WTC11 (cell line): ENCODE results near the gene H2AZ1. TPM values are rescaled to one million over a fixed set of nuclear protein-coding genes. Genes with fewer than 3 reads are reported as not detected.

Experiments
- ATAC-seq: fragments of 200-7000 bp; cut with Tn5 transposase; 2 replicates; pipeline ENCODE4 v1.10.0; 2021; ENCODE audit warnings: mild to moderate bottlenecking, moderate library complexity
- CTCF ChIA-PET: fragments of 300-600 bp; sonication (Branson Sonifier 250); formaldehyde crosslinking; loops from one replicate; lab custom pipeline; 2021; ENCODE audit warnings: antibody characterized with exemption; lab: Charles Lee
- POLR2A ChIA-PET: fragments of 350-600 bp; sonication (Branson Sonifier 250); formaldehyde crosslinking; loops from one replicate; lab custom pipeline; 2021; ENCODE audit warnings: antibody characterized with exemption; lab: Charles Lee
- DNase-seq: peaks from one replicate; pipeline ENCODE4 v3.0.0; 2021; ENCODE audit warnings: low spot score
- H3K27ac Mint-ChIP-seq: 2 replicates; pipeline ENCODE4 v1.8.0; 2021; ENCODE audit warnings: mixed read lengths
- H3K27me3 Mint-ChIP-seq: 2 replicates; pipeline ENCODE4 v1.8.0; 2021; ENCODE audit warnings: low read depth, mild to moderate bottlenecking, moderate library complexity, mixed read lengths
- H3K36me3 Mint-ChIP-seq: 2 replicates; pipeline ENCODE4 v1.8.0; 2021; ENCODE audit warnings: mixed read lengths
- H3K4me1 Mint-ChIP-seq: 2 replicates; pipeline ENCODE4 v1.8.0; 2022; ENCODE audit warnings: mixed read lengths
- H3K4me3 Mint-ChIP-seq: 2 replicates; pipeline ENCODE4 v1.8.0; 2021; ENCODE audit warnings: mild to moderate bottlenecking, moderate library complexity, mixed read lengths
- H3K9me3 Mint-ChIP-seq: 2 replicates; pipeline ENCODE4 v1.8.0; 2021; ENCODE audit warnings: mixed read lengths
- ATF1 ChIP-seq: sonication (generic); formaldehyde crosslinking; IDR thresholded peaks from 2 replicates; pipeline ENCODE4 v1.8.1; 2023; ENCODE audit warnings: mild to moderate bottlenecking, moderate library complexity, missing genetic modification reagents
- ATF2 ChIP-seq: sonication (generic); formaldehyde crosslinking; IDR thresholded peaks from 2 replicates; pipeline ENCODE4 v1.8.1; 2022; ENCODE audit warnings: low read depth, missing genetic modification reagents, borderline replicate concordance
- ATF3 ChIP-seq: sonication (generic); formaldehyde crosslinking; conservative IDR thresholded peaks from 2 replicates; pipeline ENCODE4 v1.8.1; 2022; ENCODE audit warnings: mild to moderate bottlenecking, missing genetic modification reagents
- CBFB ChIP-seq: sonication (generic); formaldehyde crosslinking; IDR thresholded peaks from 2 replicates; pipeline ENCODE4 v1.8.1; 2022; ENCODE audit warnings: mild to moderate bottlenecking, low read depth, missing genetic modification reagents
- CREB1 ChIP-seq: sonication (generic); formaldehyde crosslinking; IDR thresholded peaks from 2 replicates; pipeline ENCODE4 v1.8.0; 2023; ENCODE audit warnings: mild to moderate bottlenecking, missing genetic modification reagents
- E2F1 ChIP-seq: sonication (generic); formaldehyde crosslinking; IDR thresholded peaks from 2 replicates; pipeline ENCODE4 v1.8.0; 2022; ENCODE audit warnings: mild to moderate bottlenecking, missing genetic modification reagents
- E2F4 ChIP-seq: sonication (generic); formaldehyde crosslinking; IDR thresholded peaks from 2 replicates; pipeline ENCODE4 v1.8.1; 2022; ENCODE audit warnings: low read depth, mild to moderate bottlenecking, moderate library complexity, missing genetic modification reagents, borderline replicate concordance
- FOXK1 ChIP-seq: sonication (generic); formaldehyde crosslinking; IDR thresholded peaks from 2 replicates; pipeline ENCODE4 v1.8.0; 2022; ENCODE audit warnings: mild to moderate bottlenecking, moderate library complexity, missing genetic modification reagents
- FOXP4 ChIP-seq: sonication (generic); formaldehyde crosslinking; IDR thresholded peaks from 2 replicates; pipeline ENCODE4 v1.8.0; 2022; ENCODE audit warnings: mild to moderate bottlenecking, missing genetic modification reagents
- IRF2 ChIP-seq: sonication (generic); formaldehyde crosslinking; IDR thresholded peaks from 2 replicates; pipeline ENCODE4 v1.8.0; 2022; ENCODE audit warnings: low read depth, missing genetic modification reagents, borderline replicate concordance
- MXD4 ChIP-seq: fragments of 250-450 bp; sonication (Bioruptor Pico); IDR thresholded peaks from 2 replicates; pipeline ENCODE4 v1.8.0; 2021; ENCODE audit warnings: mild to moderate bottlenecking, moderate library complexity, borderline replicate concordance
- NR2C2 ChIP-seq: sonication (generic); formaldehyde crosslinking; IDR thresholded peaks from 2 replicates; pipeline ENCODE4 v1.8.0; 2022; ENCODE audit warnings: mild to moderate bottlenecking, missing genetic modification reagents
- NR3C1 ChIP-seq: sonication (generic); formaldehyde crosslinking; conservative IDR thresholded peaks from 2 replicates; pipeline ENCODE4 v1.8.1; 2023; ENCODE audit warnings: low read depth, mild to moderate bottlenecking, missing genetic modification reagents
- RELA ChIP-seq: sonication (generic); formaldehyde crosslinking; IDR thresholded peaks from 2 replicates; pipeline ENCODE4 v1.8.1; 2022; ENCODE audit warnings: missing genetic modification reagents, mild to moderate bottlenecking, borderline replicate concordance
- SMAD3 ChIP-seq: sonication (generic); formaldehyde crosslinking; IDR thresholded peaks from 2 replicates; pipeline ENCODE4 v1.8.0; 2022; ENCODE audit warnings: missing genetic modification reagents, mild to moderate bottlenecking, borderline replicate concordance
- SMAD4 ChIP-seq: sonication (generic); formaldehyde crosslinking; IDR thresholded peaks from 2 replicates; pipeline ENCODE4 v1.8.0; 2022; ENCODE audit warnings: mild to moderate bottlenecking, missing genetic modification reagents
- SOX15 ChIP-seq: fragments of 250-450 bp; sonication (Bioruptor Pico); IDR thresholded peaks from 2 replicates; pipeline ENCODE4 v1.9.0; 2021; ENCODE audit warnings: mild to moderate bottlenecking
- SP1 ChIP-seq: sonication (generic); formaldehyde crosslinking; conservative IDR thresholded peaks from 2 replicates; pipeline ENCODE4 v1.8.1; 2022; ENCODE audit warnings: missing genetic modification reagents
- TEAD4 ChIP-seq: sonication (generic); formaldehyde crosslinking; IDR thresholded peaks from 2 replicates; pipeline ENCODE4 v1.8.0; 2022; ENCODE audit warnings: mild to moderate bottlenecking, missing genetic modification reagents
- TP53 ChIP-seq: sonication (generic); formaldehyde crosslinking; IDR thresholded peaks from 2 replicates; pipeline ENCODE4 v1.8.1; 2023; ENCODE audit warnings: mild to moderate bottlenecking, missing genetic modification reagents
- ZBTB43 ChIP-seq: sonication (generic); formaldehyde crosslinking; IDR thresholded peaks from 2 replicates; pipeline ENCODE4 v1.8.1; 2023; ENCODE audit warnings: mild to moderate bottlenecking, missing genetic modification reagents
- ZNF263 ChIP-seq: sonication (generic); formaldehyde crosslinking; IDR thresholded peaks from 2 replicates; pipeline ENCODE4 v1.8.1; 2022; ENCODE audit warnings: low read depth, mild to moderate bottlenecking, moderate library complexity, missing genetic modification reagents
- total RNA-seq: library from RNA; stranded (reverse); gene quantifications from 3 replicates; pipeline ENCODE4 v1.2.3, GENCODE V29; 2021

Gene H2AZ1
- total RNA-seq, 1 experiment from 2014 or later, result 684 TPM

- no peak for TF ChIP-seq E2F1 (CRISPR knock-in tag)
- TF ChIP-seq, all 79 proteins: peak for 0
These were observed 41.7 kb upstream of the H2AZ1 start (continued) for GRCh38 chr4:99991741-99992140.

GRCh38 chr4:99987681-99988080 lies 37.6 kb upstream of the H2AZ1 start:
- Mint-ChIP-seq H3K27me3 (no peaks in the 10 kb centered on the region), H3K36me3 (no peaks in the 10 kb centered on the region), H3K4me3 (no peak overlapping the region), H3K9me3 (no peaks in the 10 kb centered on the region), H3K4me1 (no peaks in the 10 kb centered on the region), H3K27ac (no peak overlapping the region)
- DNase-seq (no peak), ATAC-seq (no peak)
- ChIA-PET CTCF (no interaction called here), POLR2A (no interaction called here)
- TF ChIP-seq E2F4 (CRISPR knock-in tag) (no peak), ZNF263 (CRISPR knock-in tag) (no peak), IRF2 (CRISPR knock-in tag) (no peak), MXD4 (CRISPR knock-in tag) (no peak), ZBTB43 (no peak), FOXP4 (no peak), SMAD4 (CRISPR knock-in tag) (no peak), ATF2 (CRISPR knock-in tag) (no peak), SOX15 (no peak), ATF1 (CRISPR knock-in tag) (no peak), FOXK1 (no peak), SP1 (no peak)

- no peak for ATAC-seq
- no peak overlapping the region for H3K4me3 Mint-ChIP-seq
- TF ChIP-seq ATF3 (CRISPR knock-in tag) (no peak), TP53 (no peak), ZBTB43 (no peak), NR3C1 (no peak), IRF2 (CRISPR knock-in tag) (no peak), CBFB (CRISPR knock-in tag) (no peak), RELA (no peak), CREB1 (CRISPR knock-in tag) (no peak), NR2C2 (CRISPR knock-in tag) (no peak), FOXK1 (no peak), TEAD4 (CRISPR knock-in tag) (no peak), SMAD3 (no peak)
- no peaks in the 10 kb centered on the region for H3K27me3 Mint-ChIP-seq
- no peaks in the 10 kb centered on the region for H3K9me3 Mint-ChIP-seq
- ChIA-PET POLR2A (no interaction called here), CTCF (no interaction called here)
- no peak overlapping the region for H3K27ac Mint-ChIP-seq
- no peaks in the 10 kb centered on the region for H3K4me1 Mint-ChIP-seq
- no peaks in the 10 kb centered on the region for H3K36me3 Mint-ChIP-seq
- DNase-seq, result no peak
These were observed 36.7 kb upstream of the H2AZ1 start for GRCh38 chr4:99986792-99987191.
